Measurements from ENCODE around the gene SLC26A9.

Gene SLC26A9

DNA sequence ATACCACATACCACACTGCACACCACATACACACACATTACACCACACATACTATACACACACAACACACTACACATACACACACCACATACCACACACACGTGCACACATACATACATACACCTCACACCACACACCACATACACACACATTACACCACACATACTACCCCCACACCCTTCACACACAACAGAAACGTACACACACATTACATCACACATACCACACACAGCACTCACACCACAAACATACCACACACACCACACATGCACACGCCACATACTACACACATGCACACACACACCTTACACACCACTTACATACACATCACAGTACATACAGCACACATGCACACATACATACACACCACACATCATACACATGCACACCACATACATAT is 31.5 kb upstream of the SLC26A9 start:
- no peak for DNase-seq (ENCODE audit: low read depth in 2 of 3, low spot score in 1 of 3)

- no peak for DNase-seq (ENCODE audit: low read depth in 2 of 3, low spot score in 1 of 3)
These were observed 30.3 kb upstream of the SLC26A9 start for GRCh38 chr1:205973377-205974232.

- no peak for DNase-seq (ENCODE audit: low read depth in 2 of 3, low spot score in 1 of 3)
These were observed 29.4 kb upstream of the SLC26A9 start for GRCh38 chr1:205972491-205973168.

GRCh38 chr1:205972081-205972480 is 28.8 kb upstream of the SLC26A9 start:
- no peak for DNase-seq (ENCODE audit: low read depth in 2 of 3, low spot score in 1 of 3)

GRCh38 chr1:205971082-205971481 is 27.8 kb upstream of the SLC26A9 start:
- no peak for DNase-seq (ENCODE audit: low read depth in 2 of 3, low spot score in 1 of 3)

GRCh38 chr1:205970486-205970885 is 27.2 kb upstream of the SLC26A9 start:
- DNase-seq (ENCODE audit: low read depth in 2 of 3, low spot score in 1 of 3): no peak

DNA sequence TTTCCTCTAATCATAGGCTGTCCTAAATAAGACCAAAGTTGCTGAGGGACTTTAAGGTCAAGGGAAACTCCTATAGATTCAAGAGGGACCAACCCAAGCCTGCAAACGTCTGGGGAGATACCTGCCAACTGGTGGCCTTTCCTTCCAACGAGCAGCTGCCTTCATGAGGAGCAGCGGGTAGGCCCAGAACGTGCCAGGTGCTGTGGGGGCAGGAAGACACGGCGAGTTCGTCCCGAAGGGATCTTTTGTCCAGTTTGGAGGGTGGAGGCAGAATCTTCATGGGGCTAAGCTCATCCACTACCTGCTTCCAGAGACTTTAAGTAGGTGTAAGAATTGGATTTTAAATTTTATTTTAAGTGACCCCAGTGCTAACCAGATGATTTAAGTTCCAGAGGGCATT is 26.0 kb upstream of the SLC26A9 start:
- no peak for DNase-seq (ENCODE audit: low read depth in 2 of 3, low spot score in 1 of 3)

- no peak for DNase-seq (ENCODE audit: low read depth in 2 of 3, low spot score in 1 of 3)
These were observed 24.5 kb upstream of the SLC26A9 start for GRCh38 chr1:205967554-205968335.

- no peak for DNase-seq (ENCODE audit: low read depth in 2 of 3, low spot score in 1 of 3)
These were observed 22.0 kb upstream of the SLC26A9 start for GRCh38 chr1:205965036-205965884.

- DNase-seq (ENCODE audit: low read depth in 2 of 3, low spot score in 1 of 3): no peak
These were observed 20.3 kb upstream of the SLC26A9 start for GRCh38 chr1:205963352-205964155.

GRCh38 chr1:205962821-205963221 is 19.6 kb upstream of the SLC26A9 start:
- no peak for DNase-seq (ENCODE audit: low read depth in 2 of 3, low spot score in 1 of 3)

DNA sequence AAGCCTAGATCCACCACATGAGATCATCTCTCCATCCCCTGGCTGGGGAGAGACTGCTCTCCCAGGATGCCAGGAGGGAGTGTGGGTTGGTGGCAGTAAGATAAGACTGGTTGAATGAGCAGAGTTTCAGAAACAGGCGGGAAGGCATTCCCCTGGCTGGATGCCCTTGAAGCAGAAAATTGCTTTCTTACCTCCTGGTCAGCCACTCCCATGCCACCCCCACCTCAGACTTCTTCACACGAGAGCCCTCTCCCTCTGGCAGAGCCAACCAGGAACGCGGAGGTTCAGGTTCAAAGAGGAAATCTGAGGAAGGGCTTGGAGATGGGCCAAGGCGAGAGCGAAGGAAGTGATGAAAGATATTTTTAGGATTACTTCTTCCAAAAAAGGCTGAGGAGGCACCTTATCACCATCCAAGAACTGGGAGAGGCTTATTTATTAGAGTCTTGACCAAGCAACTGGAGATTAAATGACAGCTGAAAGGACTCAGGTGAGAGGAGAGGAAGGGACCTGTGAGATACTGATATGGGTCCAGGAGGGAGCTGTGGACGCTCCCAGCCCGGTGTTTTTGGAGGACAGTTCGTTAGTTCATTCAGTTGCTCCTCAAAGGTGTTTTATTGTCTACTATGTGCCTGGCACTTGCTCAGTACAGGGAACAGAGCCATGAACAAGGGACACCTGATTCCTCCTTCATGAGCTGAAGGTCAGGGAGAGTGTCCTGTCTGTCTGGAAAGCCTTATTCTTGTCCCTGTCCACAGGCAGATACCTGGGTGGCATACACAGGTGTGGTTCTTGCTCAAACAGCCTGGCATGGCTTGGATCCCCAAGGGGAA is 18.9 kb upstream of the SLC26A9 start:
- no peak for DNase-seq (ENCODE audit: low read depth in 2 of 3, low spot score in 1 of 3)

- DNase-seq (ENCODE audit: low read depth in 2 of 3, low spot score in 1 of 3): no peak
These were observed 18.1 kb upstream of the SLC26A9 start for GRCh38 chr1:205961405-205961804.

GRCh38 chr1:205959789-205960188 is 16.5 kb upstream of the SLC26A9 start:
- no peak for DNase-seq (ENCODE audit: low read depth in 2 of 3, low spot score in 1 of 3)

- no peak for DNase-seq (ENCODE audit: low read depth in 2 of 3, low spot score in 1 of 3)
These were observed 12.2 kb upstream of the SLC26A9 start for GRCh38 chr1:205955499-205955898.

- no peak for DNase-seq (ENCODE audit: low read depth in 2 of 3, low spot score in 1 of 3)
These were observed 11.7 kb upstream of the SLC26A9 start for GRCh38 chr1:205954819-205955404.

DNA sequence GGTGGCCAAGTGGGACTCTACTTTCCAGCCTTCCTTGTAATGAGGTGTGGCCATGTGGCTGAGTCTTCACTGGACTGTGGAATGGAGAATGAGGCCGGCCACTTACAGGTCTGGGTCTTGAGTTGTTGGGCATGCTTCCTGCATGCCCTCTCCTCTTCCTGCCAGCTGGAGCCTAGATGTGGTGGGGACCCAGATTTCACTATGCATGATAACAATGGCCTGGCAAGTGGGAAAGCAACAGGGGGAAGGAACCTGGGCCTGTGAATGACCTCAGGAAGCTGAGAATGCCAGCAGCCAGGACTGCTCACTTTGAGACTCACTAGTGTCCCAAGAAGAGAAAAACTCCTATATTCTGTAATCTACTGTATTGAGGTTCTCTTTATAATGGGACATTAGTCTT is 8.5 kb upstream of the SLC26A9 start:
- DNase-seq (ENCODE audit: low read depth in 2 of 3, low spot score in 1 of 3): no peak

- DNase-seq (ENCODE audit: low read depth in 2 of 3, low spot score in 1 of 3): no peak
These were observed 7.7 kb upstream of the SLC26A9 start for GRCh38 chr1:205950826-205951549.
